ENCODE data around the gene ATP5F1A.
"Not testable (repeated sequence)": the region's sequence is repeated elsewhere in the genome, so short reads cannot be mapped to it uniquely, and the experiment has no call there.

The ATP5F1A gene

GRCh38 chr18:46053368-46054095 lies 44.6 kb downstream of the ATP5F1A start:
- H3K27ac ChIP-seq (ENCODE audit: low read depth, low read length): no peak overlapping the region
- no peak overlapping the region for H3K9ac ChIP-seq (ENCODE audit: low read length)
- no peaks in the 10 kb centered on the region for H3K36me3 ChIP-seq (ENCODE audit: control insufficient read depth, insufficient read depth, low read length)
- H3K4me3 ChIP-seq (ENCODE audit: low read length): no peak overlapping the region
- no peaks in the 10 kb centered on the region for H3K4me1 ChIP-seq (ENCODE audit: control insufficient read depth, insufficient read depth, low read length)
- H3K27me3 ChIP-seq (ENCODE audit: control insufficient read depth, insufficient read depth, low read length): no peaks in the 10 kb centered on the region

DNA sequence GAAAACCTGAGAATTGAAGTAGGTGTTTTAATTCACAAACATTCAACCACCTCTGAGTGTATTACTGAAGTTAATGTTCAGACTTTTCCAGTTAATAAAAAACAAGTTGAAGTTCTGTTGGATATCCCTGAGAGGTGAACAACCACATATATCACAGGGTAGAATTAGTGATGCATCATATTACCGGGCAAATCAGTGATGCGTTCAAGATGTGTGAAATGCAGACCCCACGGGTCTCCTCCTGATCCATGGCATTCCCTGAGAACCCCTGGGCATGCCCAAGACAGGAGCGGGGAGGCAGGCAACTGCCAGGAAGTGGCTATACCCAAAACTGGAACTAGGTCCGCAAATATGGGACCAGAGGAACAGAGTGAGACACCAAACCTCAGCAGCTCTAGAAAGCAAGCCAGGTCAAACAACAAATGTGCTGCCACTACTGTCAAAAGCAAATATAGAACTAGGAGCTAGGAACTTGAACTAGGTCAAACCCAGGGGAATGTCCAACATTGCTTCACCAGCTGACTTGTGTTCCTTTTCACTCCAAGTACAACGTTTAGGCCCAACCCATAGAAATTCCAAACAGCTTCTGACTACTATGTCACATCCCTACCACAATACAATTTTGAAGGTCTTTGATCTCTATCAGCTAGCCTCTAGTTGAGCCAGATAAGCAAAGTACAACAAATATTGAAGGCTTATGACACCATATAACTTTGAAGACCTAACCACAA lies 46.2 kb downstream of the ATP5F1A start:
- H3K27me3 ChIP-seq (ENCODE audit: control insufficient read depth, insufficient read depth, low read length): no peaks in the 10 kb centered on the region
- no peaks in the 10 kb centered on the region for H3K36me3 ChIP-seq (ENCODE audit: control insufficient read depth, insufficient read depth, low read length)
- H3K9ac ChIP-seq (ENCODE audit: low read length): no peak overlapping the region
- H3K4me3 ChIP-seq (ENCODE audit: low read length): no peak overlapping the region
- no peaks in the 10 kb centered on the region for H3K4me1 ChIP-seq (ENCODE audit: control insufficient read depth, insufficient read depth, low read length)
- no peak overlapping the region for H3K27ac ChIP-seq (ENCODE audit: low read depth, low read length)

GRCh38 chr18:46050268-46050667 lies 47.8 kb downstream of the ATP5F1A start:
- Histone ChIP-seq H3K4me3 (ENCODE audit: low read length) (no peak overlapping the region), H3K36me3 (ENCODE audit: control insufficient read depth, insufficient read depth, low read length) (peaks cover 2% of the 10 kb centered on the region), H3K9ac (ENCODE audit: low read length) (no peak overlapping the region), H3K27ac (ENCODE audit: low read depth, low read length) (no peak overlapping the region), H3K4me1 (ENCODE audit: control insufficient read depth, insufficient read depth, low read length) (no peaks in the 10 kb centered on the region), H3K27me3 (ENCODE audit: control insufficient read depth, insufficient read depth, low read length) (no peaks in the 10 kb centered on the region)

DNA sequence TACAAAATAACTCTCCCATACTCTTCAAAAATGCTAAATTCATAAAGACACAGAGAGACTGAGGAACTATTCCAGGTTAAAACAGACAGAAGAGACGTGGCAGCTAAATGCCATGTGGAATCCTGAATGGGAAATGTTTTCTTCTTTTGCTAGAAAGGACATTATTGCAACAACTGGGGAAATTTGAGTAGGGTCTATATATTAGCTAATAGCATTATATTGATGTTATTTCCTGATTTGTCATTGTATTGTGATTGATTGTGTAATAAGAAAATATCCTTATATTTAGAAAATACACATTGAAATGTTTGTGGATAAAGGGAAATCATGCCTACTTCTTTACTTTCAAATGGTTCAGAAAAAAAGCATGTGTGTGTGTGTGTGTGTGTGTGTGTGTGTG lies 49.5 kb downstream of the ATP5F1A start:
- no peaks in the 10 kb centered on the region for H3K4me1 ChIP-seq (ENCODE audit: control insufficient read depth, insufficient read depth, low read length)
- H3K27ac ChIP-seq (ENCODE audit: low read depth, low read length): no peak overlapping the region
- H3K36me3 ChIP-seq (ENCODE audit: control insufficient read depth, insufficient read depth, low read length): peaks cover 2% of the 10 kb centered on the region
- H3K9ac ChIP-seq (ENCODE audit: low read length): no peak overlapping the region
- no peak overlapping the region for H3K4me3 ChIP-seq (ENCODE audit: low read length)
- H3K27me3 ChIP-seq (ENCODE audit: control insufficient read depth, insufficient read depth, low read length): no peaks in the 10 kb centered on the region

- not testable (repeated sequence) for H3K4me1 ChIP-seq (ENCODE audit: control insufficient read depth, insufficient read depth, low read length); H3K4me3 ChIP-seq (ENCODE audit: low read length); H3K27ac ChIP-seq (ENCODE audit: low read depth, low read length); H3K36me3 ChIP-seq (ENCODE audit: control insufficient read depth, insufficient read depth, low read length); H3K9ac ChIP-seq (ENCODE audit: low read length); H3K27me3 ChIP-seq (ENCODE audit: control insufficient read depth, insufficient read depth, low read length)
These were observed 50.7 kb downstream of the ATP5F1A start for GRCh38 chr18:46047369-46047768.

DNA sequence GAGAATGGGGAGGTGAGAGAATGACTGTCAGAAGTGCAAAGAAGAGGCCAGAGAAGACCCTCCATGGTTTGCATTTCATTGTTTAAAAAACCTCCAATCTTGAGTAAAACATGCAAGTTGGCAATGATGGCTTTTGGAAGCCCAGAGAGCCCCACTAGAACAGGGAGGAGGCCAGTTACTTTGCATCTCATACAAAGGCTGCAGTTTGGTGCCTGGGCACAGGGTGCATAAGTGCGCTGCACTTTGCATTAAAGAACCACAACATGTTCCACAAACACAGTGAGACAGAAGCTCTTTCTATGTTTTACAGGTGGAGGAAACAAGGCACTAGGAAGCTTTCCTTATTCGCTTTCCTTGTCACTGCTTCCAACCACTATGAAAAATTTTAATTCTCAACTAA lies 51.4 kb downstream of the ATP5F1A start:
- Histone ChIP-seq H3K36me3 (ENCODE audit: control insufficient read depth, insufficient read depth, low read length) (peaks cover 2% of the 10 kb centered on the region), H3K4me1 (ENCODE audit: control insufficient read depth, insufficient read depth, low read length) (no peaks in the 10 kb centered on the region), H3K27ac (ENCODE audit: low read depth, low read length) (no peak overlapping the region), H3K27me3 (ENCODE audit: control insufficient read depth, insufficient read depth, low read length) (no peaks in the 10 kb centered on the region), H3K4me3 (ENCODE audit: low read length) (no peak overlapping the region), H3K9ac (ENCODE audit: low read length) (no peak overlapping the region)

DNA sequence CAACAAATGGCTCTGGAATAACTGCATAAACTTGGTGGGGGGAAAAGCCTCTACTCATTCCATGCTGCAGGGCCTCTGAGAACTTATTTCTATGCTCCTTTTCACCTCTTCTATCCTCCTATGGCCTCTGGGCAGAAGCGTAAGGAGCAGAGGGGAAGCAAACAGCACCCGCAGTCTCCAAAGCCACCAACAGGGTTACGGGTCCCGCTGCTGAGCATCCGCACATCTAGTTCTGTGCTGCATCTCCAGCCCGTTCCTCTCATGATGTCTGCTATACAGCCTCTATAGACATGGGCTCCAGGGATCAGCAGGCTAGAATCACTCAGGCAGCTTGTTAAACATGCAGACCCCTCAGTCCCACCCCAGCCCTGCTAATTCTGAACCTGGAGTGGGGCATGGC lies 52.0 kb downstream of the ATP5F1A start:
- Histone ChIP-seq H3K36me3 (ENCODE audit: control insufficient read depth, insufficient read depth, low read length) (peaks cover 2% of the 10 kb centered on the region), H3K4me1 (ENCODE audit: control insufficient read depth, insufficient read depth, low read length) (no peaks in the 10 kb centered on the region), H3K9ac (ENCODE audit: low read length) (no peak overlapping the region), H3K27me3 (ENCODE audit: control insufficient read depth, insufficient read depth, low read length) (no peaks in the 10 kb centered on the region), H3K4me3 (ENCODE audit: low read length) (no peak overlapping the region), H3K27ac (ENCODE audit: low read depth, low read length) (no peak overlapping the region)

- H3K27me3 ChIP-seq (ENCODE audit: control insufficient read depth, insufficient read depth, low read length): no peaks in the 10 kb centered on the region
- no peaks in the 10 kb centered on the region for H3K4me1 ChIP-seq (ENCODE audit: control insufficient read depth, insufficient read depth, low read length)
- no peak overlapping the region for H3K27ac ChIP-seq (ENCODE audit: low read depth, low read length)
- H3K9ac ChIP-seq (ENCODE audit: low read length): no peak overlapping the region
- H3K4me3 ChIP-seq (ENCODE audit: low read length): no peak overlapping the region
- peaks cover 2% of the 10 kb centered on the region for H3K36me3 ChIP-seq (ENCODE audit: control insufficient read depth, insufficient read depth, low read length)
These were observed 55.4 kb downstream of the ATP5F1A start for GRCh38 chr18:46042571-46043123.

- no peaks in the 10 kb centered on the region for H3K27me3 ChIP-seq (ENCODE audit: control insufficient read depth, insufficient read depth, low read length)
- H3K27ac ChIP-seq (ENCODE audit: low read depth, low read length): no peak overlapping the region
- H3K36me3 ChIP-seq (ENCODE audit: control insufficient read depth, insufficient read depth, low read length): no peaks in the 10 kb centered on the region
- no peak overlapping the region for H3K9ac ChIP-seq (ENCODE audit: low read length)
- no peak overlapping the region for H3K4me3 ChIP-seq (ENCODE audit: low read length)
- no peaks in the 10 kb centered on the region for H3K4me1 ChIP-seq (ENCODE audit: control insufficient read depth, insufficient read depth, low read length)
These were observed 57.4 kb downstream of the ATP5F1A start for GRCh38 chr18:46040747-46041104.

GRCh38 chr18:46040033-46040746 lies 57.9 kb downstream of the ATP5F1A start:
- H3K36me3 ChIP-seq (ENCODE audit: control insufficient read depth, insufficient read depth, low read length): no peaks in the 10 kb centered on the region
- no peak overlapping the region for H3K9ac ChIP-seq (ENCODE audit: low read length)
- no peak overlapping the region for H3K27ac ChIP-seq (ENCODE audit: low read depth, low read length)

GRCh38 chr18:46037512-46038305 lies 60.4 kb downstream of the ATP5F1A start:
- H3K27ac ChIP-seq (ENCODE audit: low read depth, low read length): no peak overlapping the region

More at GRCh38 chr18:46040033-46040746, 57.9 kb downstream of the ATP5F1A start:
- Histone ChIP-seq H3K27me3 (ENCODE audit: control insufficient read depth, insufficient read depth, low read length) (no peaks in the 10 kb centered on the region), H3K4me1 (ENCODE audit: control insufficient read depth, insufficient read depth, low read length) (no peaks in the 10 kb centered on the region), H3K4me3 (ENCODE audit: low read length) (no peak overlapping the region)

More at GRCh38 chr18:46037512-46038305, 60.4 kb downstream of the ATP5F1A start:
- no peak overlapping the region for H3K9ac ChIP-seq (ENCODE audit: low read length)
- no peaks in the 10 kb centered on the region for H3K36me3 ChIP-seq (ENCODE audit: control insufficient read depth, insufficient read depth, low read length)
- H3K4me3 ChIP-seq (ENCODE audit: low read length): no peak overlapping the region
- H3K4me1 ChIP-seq (ENCODE audit: control insufficient read depth, insufficient read depth, low read length): no peaks in the 10 kb centered on the region
- H3K27me3 ChIP-seq (ENCODE audit: control insufficient read depth, insufficient read depth, low read length): no peaks in the 10 kb centered on the region

All from rectal smooth muscle tissue (tissue), 1 donor.